Mesenteric fat pad (tissue), 1 donor: ENCODE measurements around the gene ZDHHC18. TPM values are rescaled to one million over a fixed set of nuclear protein-coding genes. Genes with fewer than 3 reads are reported as not detected.
"Not testable (repeated sequence)": the region's sequence is repeated elsewhere in the genome, so short reads cannot be mapped to it uniquely, and the experiment has no call there.

ENCODE experiments used
- DNase-seq: peaks from one replicate; pipeline ENCODE4 v3.0.0-alpha.2; 2020; ENCODE audit warnings: low spot score
- total RNA-seq: library from RNA; stranded (reverse); fragmentation: NEBNext Ultra II Directional; extraction: Animal tissue kit (Norgen Biotek cat#: 25700); gene quantifications from one replicate; pipeline ENCODE4 v1.2.1, GENCODE V29; 2021
- donor health status: DM: yes; HTN: yes; CAD: no.

ZDHHC18 gene
- total RNA-seq, 1 donor from 2014 or later, result 52.5 TPM

- peak; percentile 71 for DNase-seq
Measured at GRCh38 chr1:26832249-26832960, 5.9 kb downstream of the ZDHHC18 start.

DNA sequence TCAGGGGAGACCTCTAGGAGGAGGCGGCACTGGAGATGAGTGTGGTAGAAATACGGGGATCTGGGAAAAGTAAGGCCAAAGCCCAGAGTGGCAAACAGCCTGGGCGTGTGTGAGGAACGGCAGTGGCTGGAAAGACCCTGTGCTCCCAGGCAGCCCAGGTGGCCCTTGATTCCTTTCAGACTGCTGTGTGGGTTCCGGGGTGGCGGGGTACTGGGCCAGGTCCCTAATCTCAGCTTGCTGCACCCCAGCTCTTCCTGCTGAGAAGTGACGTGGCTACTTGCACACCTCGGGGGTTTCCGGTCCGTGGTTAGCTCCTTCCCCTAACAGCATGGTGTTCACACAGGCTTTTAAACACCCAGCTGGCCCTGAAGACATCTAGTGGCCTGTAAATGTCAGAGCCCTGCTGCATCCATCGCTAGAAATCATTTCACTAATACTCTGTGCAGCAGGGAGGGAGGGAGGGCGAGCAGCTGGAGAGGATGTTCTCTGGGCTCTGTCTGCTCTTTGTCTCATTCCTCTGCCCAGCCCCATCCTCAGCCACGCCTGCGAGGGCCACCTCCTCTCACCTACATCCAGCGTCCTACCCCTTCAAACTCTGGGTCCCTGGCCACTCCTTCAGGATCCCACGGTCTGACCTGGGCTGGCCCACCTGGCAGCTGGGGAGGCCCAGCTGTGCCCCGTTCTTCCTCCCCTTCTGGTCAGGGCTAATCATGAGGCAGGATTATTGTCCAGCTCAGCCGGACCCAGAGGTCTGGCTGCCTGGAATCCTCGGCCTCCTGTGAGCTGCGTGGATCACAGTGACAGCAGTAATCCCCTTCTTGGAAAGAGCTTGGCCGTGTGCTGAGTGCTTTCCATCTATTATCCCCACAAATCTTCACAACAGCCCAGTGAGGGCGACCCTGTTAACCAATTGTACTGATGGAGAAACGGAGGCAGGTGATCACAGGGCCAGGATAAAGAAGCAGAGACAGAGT lies 7.2 kb downstream of the ZDHHC18 start:
- DNase-seq, result peak; percentile 87

DNA sequence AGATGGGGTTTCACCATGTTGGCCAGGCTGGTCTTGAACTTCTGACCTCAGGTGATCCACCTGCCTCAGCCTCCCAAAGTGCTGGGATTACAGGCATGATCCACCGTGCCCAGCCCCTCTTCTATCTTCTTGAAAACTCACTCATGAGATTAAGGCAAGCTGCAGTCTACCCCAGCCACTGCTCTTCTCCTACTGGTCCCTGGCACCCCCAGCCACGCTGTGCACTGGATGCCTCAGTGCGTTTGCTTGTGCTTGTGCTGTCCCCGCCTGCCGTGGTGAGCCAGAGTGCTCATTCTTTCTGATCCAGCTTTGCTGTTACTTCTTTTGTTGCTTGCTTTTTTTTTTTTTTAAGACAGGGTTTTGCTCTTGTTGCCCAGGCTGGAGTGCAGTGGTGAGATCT lies 11.2 kb downstream of the ZDHHC18 start:
- not testable (repeated sequence) for DNase-seq

- DNase-seq, result no peak
Measured at GRCh38 chr1:26838474-26839338, 12.2 kb downstream of the ZDHHC18 start.

DNA sequence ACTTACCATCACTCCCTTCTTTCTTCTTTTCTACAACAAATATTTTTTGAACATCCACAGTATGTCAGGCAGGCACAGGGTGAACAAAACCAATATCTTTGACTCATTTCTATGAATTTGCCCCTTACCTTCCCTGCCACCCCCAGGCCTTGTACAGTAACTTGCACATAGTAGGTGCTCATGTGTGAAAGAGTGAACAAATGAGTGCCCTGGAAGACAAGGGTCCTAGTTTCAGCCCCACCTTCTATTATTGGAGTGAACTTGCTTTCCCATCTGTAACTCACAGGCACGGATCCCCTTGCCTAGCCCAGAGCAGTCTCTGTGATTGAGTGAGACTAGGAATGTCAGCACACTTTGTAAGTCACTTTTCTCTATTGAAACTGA lies 12.8 kb downstream of the ZDHHC18 start:
- DNase-seq, result no peak

DNA sequence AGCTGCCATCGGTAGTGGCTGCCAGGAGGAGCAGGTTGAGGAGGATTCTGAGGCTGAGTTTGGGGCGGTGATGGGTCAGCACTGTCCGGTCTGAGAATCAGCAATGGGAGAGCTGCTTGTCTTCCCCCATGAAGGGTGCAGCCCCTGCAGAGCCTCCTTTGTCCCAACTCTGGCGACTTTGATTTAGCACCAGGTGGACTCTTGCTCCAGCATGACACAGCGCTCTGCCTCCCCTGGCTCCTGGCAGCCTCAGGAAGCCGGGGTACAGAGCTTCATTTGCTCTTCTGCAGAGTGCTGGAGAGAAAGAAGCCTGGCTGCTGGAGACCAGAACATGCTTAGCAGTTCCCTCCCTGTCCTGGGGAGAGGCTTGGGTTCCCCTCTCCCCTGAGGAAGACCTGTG lies 13.3 kb downstream of the ZDHHC18 start:
- no peak for DNase-seq

DNA sequence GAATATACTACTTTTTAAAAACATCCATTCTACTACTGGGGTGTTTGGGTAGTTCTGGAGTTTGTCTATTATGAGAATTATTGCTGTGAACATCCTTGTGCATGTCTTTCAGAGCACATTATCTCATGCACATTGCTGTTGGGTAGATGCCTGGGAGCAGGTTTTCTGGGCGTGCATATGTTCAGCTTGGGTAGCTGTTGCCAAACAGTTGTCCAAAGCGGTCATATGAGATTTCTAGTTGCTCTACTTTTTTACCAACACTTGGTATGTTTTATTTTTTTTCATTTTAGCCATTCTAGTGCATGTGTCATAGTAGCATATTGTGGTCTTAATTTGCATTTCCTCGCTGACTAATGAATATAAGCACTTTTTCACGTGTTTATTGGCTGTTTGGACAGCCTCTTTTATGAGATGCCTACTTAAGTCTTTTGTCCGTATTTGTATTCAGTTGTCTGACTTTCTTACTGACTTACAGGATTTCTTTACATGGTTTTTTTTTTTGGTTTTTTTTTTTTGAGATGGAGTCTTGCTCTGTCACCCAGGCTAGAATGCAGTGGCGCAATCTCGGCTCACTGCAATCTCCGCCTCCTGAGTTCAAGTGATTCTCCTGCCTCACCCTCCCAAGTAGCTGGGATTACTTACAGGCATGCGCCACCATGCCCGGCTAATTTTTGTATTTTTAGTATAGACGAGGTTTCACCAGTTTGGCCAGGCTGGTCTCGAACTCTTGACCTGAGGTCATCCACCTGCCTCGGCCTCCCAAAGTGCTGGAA lies 18.1 kb downstream of the ZDHHC18 start:
- DNase-seq, result no peak

GRCh38 chr1:26847826-26848225 lies 21.3 kb downstream of the ZDHHC18 start:
- DNase-seq, result not testable (repeated sequence)

DNA sequence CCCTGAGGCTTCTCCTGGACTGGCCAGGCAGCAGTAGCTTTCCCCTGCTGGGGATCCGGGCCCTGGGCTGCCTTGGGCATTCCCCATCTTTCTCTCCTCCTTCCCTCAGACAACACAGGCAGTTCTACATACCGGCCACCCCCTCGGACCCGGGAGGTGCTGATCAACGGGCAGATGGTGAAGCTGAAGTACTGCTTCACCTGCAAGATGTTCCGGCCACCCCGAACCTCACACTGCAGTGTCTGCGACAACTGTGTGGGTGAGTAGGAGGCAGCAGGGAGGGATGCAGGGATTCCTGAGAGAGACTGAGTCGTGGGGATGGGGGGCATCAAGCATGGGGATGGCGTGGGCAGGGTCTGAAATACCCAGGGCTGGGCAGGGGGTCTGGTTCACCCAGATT lies 22.0 kb downstream of the ZDHHC18 start:
- no peak for DNase-seq

DNA sequence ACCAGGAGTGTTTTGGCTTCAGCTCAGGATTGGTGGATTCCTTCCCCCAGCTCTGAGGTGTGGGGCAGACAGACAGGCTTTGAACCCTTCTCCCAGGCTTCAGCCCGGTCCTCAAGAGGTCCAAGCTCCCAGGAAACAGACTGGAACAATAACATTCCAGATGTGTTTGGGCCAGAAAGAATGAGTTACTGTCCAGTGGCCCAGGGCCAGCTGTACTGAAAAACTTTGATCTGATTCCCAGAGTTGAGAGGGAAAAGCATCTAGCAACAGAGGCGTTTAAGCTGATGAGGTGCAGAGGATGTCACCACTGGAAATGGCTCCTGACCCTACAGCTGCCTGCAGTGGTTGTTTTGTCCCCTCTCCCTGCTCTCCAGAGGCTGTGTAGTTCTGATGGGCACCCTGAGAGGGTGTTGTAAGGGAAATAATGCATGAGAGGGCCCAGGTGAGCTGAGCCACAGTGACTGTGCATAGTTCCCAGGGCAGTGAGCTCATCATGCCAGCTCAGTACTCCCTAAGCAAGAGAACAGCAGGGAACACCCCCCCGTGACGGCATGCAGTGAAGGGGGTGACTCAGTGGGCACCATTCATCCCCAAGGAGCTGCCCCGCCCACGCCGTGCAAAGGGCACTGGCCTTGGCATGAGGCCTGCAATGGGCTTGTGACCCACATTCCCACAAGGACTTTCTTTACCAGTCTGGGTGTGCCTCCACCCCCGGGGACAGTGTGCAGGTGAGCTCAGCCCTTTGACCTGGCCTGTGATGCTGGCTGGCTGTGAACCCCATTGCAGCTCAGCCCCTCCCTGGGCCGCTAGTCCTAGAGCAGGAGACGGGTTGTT lies 22.7 kb downstream of the ZDHHC18 start:
- no peak for DNase-seq

- DNase-seq, result no peak
Measured at GRCh38 chr1:26851106-26851684, 24.7 kb downstream of the ZDHHC18 start.

DNA sequence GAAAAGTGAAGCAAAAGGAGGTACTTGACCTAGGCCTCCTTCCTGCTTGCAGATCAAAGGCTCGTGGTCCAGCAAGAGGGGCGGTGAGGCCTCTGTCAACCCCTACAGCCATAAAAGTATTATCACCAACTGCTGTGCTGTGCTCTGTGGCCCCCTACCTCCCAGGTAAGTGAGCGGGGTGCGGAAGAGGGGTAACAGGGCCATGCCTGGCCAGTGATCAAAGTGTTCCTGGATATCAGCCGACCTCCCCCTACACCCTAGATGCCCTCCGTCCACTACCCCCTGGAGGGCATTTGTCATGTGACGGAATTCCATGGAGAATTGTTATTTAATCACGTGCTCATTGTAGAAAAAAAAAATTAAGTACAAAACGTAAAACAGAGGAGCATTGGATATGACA lies 26.2 kb downstream of the ZDHHC18 start:
- DNase-seq, result no peak

GRCh38 chr1:26853156-26853555 lies 26.7 kb downstream of the ZDHHC18 start:
- no peak for DNase-seq

DNA sequence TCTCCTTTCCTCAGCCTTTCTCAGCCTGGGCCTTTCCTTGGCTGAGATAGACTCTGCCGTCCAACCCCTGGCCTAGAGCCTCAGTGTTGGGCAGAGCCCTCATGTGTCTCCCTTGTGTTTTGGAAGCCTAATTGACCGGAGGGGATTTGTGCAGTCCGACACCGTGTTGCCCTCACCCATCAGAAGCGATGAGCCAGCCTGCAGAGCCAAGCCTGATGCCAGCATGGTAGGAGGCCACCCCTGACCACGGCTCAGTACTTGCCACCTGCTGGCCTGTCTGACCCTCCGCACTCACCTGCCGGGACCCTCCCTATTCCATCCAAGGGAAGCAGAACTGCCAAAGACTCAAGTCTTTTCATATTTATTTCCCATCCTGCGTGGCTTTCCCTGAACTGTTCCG lies 27.1 kb downstream of the ZDHHC18 start:
- no peak for DNase-seq

GRCh38 chr1:26854906-26855305 lies 28.4 kb downstream of the ZDHHC18 start:
- DNase-seq, result no peak

- DNase-seq, result no peak
Measured at GRCh38 chr1:26855636-26856035, 29.1 kb downstream of the ZDHHC18 start.

- no peak for DNase-seq
Measured at GRCh38 chr1:26856181-26856580, 29.7 kb downstream of the ZDHHC18 start.

- DNase-seq, result no peak
Measured at GRCh38 chr1:26856604-26857469, 30.3 kb downstream of the ZDHHC18 start.
